NOMO-1 treated with dmso at 0.1 percent for 144 hours (cell line): Measurements from ENCODE around the gene PIKFYVE.
"Not testable (repeated sequence)": the region's sequence is repeated elsewhere in the genome, so short reads cannot be mapped to it uniquely, and the experiment has no call there.

Source experiments
- DNase-seq: peaks from one replicate; lab custom pipeline; 2025; ENCODE audit not compliant: unreplicated experiment; lab: John Stamatoyannopoulos, UW

PIKFYVE gene

DNA sequence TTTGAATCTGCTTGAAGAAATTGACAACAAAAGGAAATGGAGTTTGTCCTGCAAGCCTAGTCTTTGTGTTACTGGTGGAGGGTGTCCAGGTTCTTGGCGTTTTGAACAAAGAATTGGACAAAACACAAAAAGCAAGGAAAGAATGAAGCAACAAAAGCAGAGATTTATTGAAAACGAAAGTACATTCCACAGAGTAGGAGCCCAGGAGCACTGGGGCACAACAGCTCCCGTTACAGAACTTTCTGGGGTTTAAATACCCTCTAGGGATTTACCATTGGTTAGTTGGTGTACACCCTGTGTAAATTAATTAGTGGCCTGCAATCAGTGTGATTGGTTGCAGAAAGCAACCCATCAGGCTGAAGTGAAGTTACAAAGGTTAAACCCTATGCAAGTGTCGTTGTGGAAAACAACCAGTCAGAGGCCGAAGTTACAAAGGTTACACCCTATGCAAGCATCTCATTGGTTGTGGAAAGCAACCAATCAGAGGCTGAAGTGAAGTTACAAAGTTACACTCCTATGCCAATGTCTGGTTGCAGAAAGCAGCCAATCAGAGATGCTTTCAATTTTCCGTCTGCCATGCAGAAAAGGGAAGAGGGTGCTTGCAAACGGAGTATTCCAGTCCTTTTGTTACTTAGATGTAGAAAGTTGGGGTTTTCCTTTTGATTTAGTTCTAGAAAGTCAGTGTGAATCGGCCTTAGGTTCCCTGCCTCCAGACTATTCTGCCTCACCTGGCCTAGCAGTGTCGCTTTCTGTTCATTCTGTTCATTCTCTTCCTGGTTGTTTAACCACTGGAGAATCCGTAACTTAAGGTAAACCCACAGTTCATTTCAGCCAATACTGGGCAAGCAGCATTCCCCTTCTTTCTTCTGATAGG, 92.9 kb downstream of the PIKFYVE start:
- peak; percentile 45 for DNase-seq

DNA sequence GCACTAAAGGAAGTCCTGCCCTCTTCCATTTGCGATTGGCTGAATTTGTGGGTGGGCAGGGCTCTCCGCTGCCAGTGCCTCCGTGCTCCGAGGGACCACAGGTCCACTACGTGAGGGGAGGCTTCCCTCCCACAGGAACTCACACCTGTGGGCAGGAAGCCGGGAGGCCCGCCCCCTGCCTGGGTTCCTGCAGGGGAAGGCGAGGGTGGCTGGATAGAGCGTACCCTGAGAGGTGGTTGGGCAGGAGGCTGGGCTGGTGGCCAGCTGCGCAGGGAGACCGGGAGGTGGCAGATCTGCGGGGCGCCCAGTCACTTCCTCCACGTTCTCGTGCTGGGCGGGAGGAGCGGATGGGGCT, 93.6 kb downstream of the PIKFYVE start:
- DNase-seq = no peak

DNA sequence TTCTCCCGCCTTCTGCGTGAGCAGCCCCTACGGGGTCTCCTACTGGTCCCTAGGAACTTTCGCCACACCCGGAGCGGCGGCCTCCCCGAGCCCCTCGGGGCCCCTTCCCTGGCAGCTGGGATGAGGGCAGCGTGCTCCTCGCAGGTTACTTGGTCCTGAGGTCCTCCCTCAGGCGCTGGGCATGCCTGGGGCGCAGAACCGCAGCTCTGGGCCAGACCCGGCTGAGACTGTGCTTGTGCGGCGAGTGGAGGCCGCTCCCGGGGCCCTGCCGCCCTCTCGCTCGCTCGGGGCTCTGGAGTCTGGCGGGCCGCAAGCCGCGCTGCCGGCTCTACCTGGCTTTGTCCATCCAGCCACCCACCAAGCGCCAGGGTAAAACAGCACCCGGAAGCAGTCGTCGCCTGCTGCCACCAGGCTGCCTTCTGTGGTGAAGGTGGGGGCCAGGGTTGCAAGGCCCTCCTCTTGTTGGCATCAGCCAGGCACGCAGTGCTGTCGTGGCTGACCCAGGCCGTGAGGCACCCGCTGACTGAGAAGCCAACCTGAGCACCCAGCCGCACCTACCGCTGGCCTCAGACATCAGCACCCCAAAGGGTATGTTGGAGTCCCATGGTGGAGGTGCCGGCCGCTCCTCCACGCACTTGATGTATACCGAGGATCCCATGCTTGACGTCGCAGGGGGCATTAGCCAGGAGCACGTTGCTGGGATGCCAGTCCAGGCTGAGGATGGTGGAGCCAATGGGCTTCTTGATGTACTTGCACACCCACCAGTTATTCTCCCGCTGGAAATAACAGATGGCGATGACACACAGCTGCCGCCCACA, 94.4 kb downstream of the PIKFYVE start:
- DNase-seq = no peak

DNA sequence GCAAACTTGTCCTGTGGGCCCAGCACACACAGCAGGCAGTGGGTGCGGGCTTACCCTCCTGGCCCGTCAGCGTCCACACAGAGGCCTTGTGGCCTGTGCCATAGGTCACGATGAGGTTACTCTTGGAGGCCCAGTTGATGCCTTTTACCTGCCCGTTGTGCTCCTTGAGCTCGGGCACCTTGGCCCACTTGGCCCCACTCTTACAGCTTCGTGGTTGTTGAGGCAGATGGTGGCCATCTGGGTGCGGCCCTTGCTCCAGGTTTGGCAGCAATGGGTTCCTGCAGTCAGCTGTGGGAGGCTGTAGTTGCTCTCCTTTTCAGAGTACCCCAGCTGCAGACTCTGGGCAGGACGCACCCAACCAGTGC, 95.0 kb downstream of the PIKFYVE start:
- DNase-seq = no peak

DNA sequence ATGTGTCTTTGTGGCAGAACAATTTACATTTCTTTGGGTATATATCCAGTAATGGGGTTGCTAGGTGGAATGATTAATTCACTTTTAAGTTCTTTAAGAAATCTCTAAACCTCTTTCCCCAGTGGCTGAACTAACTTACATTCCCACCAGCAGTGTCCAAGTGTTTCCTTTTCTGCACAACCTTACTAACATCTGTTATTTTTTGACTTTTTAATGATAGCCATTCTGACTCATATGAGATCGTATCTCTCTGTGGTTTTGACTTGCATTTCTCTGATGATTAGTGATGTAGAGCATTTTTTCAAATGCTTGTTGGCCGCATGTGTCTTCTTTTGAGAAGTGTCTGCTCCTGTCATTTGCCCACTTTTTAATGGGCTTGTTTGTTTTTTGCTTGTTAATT, 97.4 kb downstream of the PIKFYVE start:
- DNase-seq = no peak

DNA sequence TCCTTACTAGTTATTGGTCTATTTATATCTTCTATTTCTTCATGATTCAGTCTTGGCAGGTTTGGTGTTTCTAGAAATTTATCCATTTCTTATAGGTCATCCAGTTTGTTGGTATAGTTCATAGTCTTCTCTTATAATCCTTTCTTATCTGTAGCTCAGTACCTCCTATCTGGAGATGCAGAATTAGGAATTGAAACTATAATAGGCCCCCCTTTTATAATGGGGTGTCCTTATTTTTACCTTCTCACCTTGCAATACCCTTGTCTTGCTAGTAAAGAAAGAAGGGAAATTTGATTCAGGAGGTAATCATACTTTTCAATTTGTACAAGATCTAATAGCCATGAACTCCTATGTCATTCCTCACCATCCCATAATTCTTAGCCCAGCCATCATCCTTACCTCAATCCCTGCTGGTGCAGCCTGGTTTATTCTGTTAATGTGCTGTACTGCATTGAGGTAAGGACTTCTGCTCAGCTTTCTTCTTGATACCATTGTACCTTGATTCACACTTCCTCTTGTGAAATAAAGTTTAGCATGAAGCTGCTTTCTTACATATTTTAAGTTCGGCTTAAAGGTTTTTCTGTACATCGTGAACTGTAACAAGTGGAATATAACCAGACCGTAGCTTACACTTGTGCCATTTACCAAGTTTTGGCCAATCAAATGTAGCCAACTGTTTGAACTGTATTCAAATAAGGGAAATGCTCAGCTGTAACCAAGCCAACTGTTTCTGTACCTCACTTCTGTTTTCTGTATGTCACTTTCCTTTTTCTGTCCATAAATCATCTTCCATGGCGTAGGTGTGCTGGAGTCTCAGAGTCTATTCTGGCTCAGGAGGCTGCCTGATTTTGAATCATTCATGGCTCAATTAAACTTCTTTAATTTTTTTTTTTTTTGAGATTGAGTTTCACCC, 100.4 kb downstream of the PIKFYVE start:
- DNase-seq = peak; percentile 49

DNA sequence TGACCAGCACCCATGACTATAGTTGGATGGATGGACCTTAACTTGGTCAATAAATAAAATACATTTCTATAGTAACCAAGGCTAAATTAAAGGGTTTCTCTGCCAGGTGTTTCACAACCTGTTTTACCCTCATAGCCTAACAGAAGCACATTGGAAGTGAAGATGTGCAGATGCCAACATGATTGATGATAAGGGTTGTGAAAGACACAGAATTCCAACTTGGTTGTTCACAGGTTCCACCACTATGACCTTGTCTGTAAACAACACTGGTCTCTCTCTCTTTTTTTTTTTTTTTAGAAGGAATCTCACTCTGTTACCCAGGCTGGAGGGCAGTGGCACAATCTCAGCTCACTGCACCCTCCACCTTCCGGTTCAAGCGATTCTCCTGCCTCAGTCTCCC, 103.0 kb downstream of the PIKFYVE start:
- DNase-seq = no peak

DNA sequence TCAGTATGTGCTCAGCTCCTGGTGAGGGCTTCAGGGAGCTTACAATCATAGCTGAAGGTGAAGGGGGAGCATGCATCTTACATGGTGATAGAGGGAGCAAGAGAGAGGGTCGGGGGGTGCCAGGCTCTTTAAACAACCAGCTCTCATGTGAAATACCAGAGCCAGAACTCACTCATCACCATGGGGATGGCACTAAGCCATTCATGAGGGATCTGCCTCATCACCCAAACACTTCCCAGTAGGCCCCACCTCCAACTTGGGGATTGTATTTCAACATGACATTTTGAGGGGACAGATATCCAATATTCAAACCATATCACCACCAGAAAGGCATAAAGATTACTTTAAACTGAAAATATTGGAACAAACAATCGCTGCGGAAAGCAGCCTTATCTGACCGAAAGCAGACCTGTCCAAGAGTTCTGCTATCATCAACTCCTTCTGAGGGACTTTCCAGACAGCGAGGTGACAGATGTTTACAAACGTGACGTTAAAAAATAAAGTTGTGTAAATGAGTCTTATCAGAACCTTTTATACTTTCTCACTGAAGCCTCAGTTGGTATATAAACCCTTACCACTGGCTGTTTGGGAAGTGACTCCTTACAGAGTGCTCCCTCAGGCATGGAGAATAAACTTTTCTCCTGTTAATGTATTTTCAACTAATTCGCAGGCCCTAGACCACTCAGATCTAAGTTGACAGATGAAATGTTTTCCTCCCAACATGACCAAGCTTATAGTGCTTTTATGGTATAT, 105.0 kb downstream of the PIKFYVE start:
- DNase-seq = no peak

DNA sequence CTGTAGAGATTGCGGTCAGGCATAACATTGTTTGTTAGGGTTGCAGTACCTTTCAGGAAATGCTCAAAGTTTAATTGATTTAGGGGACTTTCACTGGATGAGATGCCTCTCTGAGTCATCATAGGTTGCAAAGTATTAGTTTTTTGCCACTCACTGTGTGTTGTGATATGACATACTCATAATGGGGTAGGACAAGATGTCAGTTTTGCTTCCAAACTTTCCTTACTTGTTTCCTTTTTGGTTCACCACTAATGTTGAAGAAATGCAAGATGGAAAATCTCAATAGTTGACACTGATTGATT, 105.5 kb downstream of the PIKFYVE start:
- DNase-seq = no peak

DNA sequence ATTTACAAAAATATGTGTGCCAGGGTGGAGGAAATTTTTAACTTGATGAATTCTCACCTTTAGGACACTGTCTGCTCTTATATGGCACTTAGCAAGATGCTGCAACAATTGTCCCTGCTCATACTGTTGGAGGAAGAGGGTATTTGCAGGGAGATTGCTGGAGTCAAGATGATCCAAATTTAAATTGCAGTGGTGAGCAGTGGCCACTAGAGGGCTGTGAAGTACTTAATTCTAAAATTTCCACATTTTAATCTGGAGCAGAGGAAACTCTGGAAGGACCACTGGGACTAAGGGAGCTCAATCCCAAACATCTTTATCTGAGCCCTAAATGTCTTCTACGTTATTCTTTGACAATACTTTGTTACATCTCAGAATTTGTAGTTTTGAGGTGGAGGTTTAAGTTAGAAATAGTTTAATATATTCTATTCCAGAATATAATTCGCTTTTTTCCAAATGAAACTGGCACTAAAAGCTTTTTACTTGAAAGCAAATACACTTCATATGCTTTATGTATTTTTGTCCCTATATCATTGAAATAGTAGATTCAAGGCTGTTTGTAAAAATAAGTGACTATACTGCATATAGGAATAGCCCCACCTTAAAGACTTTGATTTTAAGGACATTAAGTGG, 107.5 kb downstream of the PIKFYVE start:
- no peak for DNase-seq

DNA sequence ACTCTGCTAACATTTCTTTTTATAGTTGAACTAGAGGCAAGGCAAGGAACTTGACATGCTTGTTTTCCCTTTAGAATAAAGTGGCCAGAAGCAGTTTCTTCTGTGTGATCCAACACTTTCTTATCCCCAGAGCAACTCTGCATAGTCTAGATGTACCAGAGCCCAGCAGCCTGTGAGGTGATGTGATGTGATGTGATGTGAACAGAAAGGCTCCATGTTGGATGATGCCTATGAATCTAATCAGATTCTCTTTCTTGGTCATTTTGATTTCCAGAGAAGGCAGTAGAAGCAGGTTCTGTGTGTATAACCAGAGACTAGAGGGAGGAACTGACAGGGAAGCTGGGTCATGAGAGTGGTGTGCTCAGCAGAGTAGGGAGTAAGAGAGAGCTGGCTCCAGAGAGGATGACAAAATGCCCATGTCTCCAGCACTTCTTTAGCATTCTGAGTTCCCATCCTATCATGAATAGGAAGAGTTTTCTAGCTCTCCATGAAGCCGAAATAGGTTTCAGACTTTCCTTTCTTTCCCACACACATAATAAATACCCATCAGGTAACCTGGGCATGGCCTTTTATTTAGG, 109.5 kb downstream of the PIKFYVE start:
- DNase-seq = no peak

DNA sequence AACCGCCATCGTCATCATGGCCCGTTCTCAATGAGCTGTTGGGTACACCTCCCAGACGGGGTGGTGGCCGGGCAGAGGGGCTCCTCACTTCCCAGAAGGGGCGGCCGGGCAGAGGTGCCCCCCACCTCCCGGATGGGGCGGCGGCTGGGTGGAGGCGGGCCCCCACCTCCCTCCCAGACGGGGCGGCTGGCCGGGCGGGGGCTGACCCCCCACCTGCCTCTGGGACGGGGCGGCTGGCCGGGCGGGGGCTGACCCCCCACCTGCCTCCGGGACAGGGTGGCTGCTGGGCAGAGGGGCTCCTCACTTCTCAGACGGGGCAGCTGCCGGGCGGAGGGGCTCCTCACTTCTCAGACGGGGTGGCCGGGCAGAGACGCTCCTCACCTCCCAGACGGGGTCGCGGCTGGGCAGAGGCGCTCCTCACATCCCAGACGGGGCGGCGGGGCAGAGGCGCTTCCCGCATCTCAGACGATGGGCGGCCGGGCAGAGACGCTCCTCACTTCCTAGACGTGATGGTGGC, 111.3 kb downstream of the PIKFYVE start:
- not testable (repeated sequence) for DNase-seq

DNA sequence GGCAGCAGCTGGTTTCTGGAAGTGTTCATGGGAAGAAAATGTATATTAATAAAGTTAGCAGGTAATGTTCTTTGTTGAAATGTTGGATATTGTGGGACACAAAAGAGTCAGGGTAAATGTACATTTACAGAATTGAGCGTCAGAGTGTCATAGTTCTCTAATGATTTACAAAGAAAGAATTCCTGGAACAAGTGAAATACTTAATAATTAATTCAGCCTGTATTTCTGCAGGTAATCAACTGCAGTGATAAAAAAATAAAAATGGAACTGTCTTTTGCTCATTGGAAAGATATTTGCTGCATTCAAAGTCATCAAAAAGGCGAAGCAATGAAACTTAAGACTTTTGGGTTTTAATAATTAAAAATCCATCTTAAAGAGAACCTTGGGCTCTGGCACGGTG, 113.1 kb downstream of the PIKFYVE start:
- DNase-seq = no peak

DNA sequence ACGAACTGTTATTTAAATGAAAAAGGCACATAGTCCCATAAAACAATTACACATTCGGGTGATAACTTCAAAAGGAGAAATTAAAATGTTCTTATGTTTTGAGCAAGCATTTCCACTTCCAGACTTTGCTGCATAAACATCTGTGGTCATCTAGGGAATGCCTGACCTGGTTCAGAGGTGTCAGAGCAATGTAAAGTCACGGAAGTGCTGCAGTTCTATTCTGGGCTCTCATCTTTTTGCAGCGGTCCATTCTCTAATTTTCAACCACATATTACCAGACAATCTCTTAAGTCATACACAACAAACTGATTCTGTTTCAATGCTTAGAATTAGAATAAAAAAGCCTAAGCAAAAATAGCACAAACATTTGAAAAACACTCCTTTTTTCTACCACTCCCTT, 118.6 kb downstream of the PIKFYVE start:
- no peak for DNase-seq

DNA sequence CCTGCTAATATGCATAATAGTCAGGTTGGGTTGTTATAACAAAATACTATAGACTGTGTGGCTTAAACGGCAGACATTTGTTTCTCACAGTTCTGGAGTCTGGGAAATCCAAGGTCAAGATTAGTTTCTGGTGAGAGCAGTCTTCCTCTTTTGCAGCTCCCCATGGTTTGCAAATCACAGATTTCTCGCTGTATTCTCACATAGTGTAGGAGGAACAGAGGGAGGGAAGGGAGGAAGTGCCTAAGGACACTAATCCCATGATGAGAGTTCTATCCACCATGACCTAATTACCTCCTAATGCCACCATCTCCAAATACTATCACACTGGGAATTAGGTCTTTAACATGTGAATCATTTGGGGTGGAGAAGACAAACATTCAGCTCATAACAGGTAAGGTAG, 120.5 kb downstream of the PIKFYVE start:
- no peak for DNase-seq

DNA sequence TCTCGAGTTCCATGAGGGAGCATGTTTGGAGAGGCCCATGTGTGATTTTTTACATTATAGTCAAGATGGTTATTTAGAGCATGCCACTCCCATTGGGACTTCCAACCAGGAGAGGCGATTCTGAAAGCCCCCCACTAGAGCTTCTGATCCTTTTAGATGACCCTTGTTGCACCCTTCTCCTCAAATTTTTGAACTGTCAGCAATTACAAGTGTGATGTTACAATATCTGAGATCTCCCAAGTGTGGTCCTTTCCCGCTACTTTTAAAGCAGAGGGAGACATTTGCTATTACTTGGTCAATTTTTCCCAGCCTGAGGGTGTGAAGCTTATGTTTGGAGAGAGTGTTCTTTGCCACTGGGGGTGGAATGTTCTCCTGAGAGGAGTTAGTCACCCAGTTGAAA, 123.9 kb downstream of the PIKFYVE start:
- no peak for DNase-seq

DNA sequence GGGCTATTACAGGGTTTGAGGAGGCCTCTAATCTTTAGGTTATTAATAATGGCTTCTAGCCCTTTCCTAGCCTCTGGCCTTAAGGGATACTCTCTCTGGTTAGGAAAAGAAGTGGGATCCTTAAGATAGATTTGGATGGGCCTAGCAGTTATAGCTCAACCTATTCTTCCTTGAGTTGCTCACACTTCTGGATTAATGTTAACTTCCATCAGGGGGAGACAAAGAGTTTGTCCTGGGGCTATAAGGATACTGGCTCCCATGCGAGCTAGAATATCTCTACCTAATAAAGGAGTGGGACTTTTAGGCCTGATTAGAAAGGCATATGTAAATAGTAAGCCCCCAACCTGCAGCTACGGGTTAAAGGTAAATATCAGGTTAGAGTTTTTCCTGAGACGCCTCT, 126.2 kb downstream of the PIKFYVE start:
- no peak for DNase-seq

DNA sequence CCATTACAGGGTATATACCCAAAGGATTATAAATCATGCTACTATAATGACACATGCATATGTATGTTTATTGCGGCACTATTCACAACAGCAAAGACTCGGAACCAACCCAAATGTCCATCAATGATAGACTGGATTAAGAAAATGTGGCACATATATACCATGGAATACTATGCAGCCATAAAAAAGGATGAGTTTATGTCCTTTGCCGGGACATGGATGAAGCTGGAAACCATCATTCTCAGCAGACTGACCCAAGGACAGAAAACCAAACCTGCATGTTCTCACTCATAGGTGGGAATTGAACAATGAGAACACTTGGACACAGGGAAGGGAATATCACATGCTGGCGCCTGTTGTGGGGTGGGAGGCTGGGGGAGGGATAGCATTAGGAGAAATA, 130.7 kb downstream of the PIKFYVE start:
- DNase-seq = not testable (repeated sequence)

DNA sequence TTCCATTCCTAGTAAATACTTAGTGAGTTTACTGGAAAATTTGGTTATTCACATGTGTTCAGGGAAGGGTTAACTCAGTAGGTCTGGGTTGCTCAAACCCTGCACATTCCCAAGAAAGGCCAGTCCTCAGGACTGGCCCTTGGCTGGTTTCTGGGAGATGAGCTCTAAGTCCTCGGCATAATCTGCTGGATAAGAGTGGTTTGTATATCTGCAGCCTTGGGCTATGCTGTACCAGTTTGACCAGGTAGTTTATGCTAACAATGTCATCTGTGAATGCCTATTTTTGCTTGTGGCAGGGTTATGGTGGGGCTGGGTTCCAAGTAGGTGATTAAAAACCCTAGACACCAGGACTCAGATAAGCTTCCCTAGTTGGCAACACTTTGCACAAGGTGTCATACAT, 133.1 kb downstream of the PIKFYVE start:
- DNase-seq = no peak
